Measurements from ENCODE around the gene STXBP6. TPM values are rescaled to one million over a fixed set of nuclear protein-coding genes. Genes with fewer than 3 reads are reported as not detected.

Gene STXBP6
- total RNA-seq, 1 donor from 2014 or later = 0.51 TPM

GRCh38 chr14:24954700-24955037, 95.3 kb downstream of the STXBP6 start:
- H3K4me1 Mint-ChIP-seq (ENCODE audit: unreplicated experiment) = peaks cover 22% of the 10 kb centered on the region
- no peaks in the 10 kb centered on the region for H3K36me3 Mint-ChIP-seq (ENCODE audit: low read depth, unreplicated experiment)
- no peak for DNase-seq (ENCODE audit: low spot score)
- no peaks in the 10 kb centered on the region for H3K27me3 Mint-ChIP-seq (ENCODE audit: unreplicated experiment)
- no peaks in the 10 kb centered on the region for H3K9me3 Mint-ChIP-seq (ENCODE audit: unreplicated experiment)
- H3K4me3 Mint-ChIP-seq (ENCODE audit: unreplicated experiment) = no peak overlapping the region
- TF ChIP-seq, protein P1, sequence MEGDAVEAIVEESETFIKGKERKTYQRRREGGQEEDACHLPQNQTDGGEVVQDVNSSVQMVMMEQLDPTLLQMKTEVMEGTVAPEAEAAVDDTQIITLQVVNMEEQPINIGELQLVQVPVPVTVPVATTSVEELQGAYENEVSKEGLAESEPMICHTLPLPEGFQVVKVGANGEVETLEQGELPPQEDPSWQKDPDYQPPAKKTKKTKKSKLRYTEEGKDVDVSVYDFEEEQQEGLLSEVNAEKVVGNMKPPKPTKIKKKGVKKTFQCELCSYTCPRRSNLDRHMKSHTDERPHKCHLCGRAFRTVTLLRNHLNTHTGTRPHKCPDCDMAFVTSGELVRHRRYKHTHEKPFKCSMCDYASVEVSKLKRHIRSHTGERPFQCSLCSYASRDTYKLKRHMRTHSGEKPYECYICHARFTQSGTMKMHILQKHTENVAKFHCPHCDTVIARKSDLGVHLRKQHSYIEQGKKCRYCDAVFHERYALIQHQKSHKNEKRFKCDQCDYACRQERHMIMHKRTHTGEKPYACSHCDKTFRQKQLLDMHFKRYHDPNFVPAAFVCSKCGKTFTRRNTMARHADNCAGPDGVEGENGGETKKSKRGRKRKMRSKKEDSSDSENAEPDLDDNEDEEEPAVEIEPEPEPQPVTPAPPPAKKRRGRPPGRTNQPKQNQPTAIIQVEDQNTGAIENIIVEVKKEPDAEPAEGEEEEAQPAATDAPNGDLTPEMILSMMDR (IDR thresholded peaks at IDR 0.05; ENCODE audit: unreplicated experiment) = no peak
- H3K27ac Mint-ChIP-seq (ENCODE audit: unreplicated experiment) = no peak overlapping the region

DNA sequence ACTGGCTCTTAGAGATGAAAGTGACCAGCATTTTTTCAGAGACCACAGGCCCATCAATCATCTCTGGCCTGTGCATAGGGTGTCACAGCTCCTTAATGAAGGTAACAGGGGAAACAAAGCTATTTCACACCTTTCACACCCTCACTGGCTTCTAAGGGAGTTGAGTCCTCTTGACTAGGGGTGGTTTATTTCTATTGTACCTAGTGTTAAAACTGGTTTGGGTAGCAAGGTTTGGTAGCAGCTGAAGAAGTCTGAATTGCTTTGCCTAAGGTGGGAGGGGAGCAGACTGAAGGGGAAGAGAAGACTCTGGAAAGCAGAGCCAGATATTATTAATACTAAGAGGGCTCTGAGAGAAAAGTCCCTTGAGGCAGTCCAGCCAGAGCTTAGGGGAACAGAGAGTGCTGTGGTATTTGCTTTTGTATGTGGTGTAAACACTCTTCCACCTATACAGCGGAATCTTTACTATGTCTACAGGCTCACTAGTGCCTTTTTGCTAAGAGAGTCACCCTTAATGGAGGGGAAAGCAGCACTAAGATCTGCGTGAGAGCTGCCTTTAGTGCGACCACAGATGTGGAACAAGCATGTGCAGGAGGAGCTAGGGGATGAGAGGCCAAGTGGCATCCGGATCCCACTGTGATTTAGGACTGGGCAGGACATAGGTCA, 95.8 kb downstream of the STXBP6 start:
- Mint-ChIP-seq H3K9me3 (ENCODE audit: unreplicated experiment) (no peaks in the 10 kb centered on the region), H3K27me3 (ENCODE audit: unreplicated experiment) (no peaks in the 10 kb centered on the region), H3K27ac (ENCODE audit: unreplicated experiment) (peak overlapping the region; percentile 33), H3K4me3 (ENCODE audit: unreplicated experiment) (no peak overlapping the region), H3K4me1 (ENCODE audit: unreplicated experiment) (peaks cover 20% of the 10 kb centered on the region), H3K36me3 (ENCODE audit: low read depth, unreplicated experiment) (no peaks in the 10 kb centered on the region)
- TF ChIP-seq, protein P1 (IDR thresholded peaks at IDR 0.05; ENCODE audit: unreplicated experiment) = no peak
- DNase-seq (ENCODE audit: low spot score) = no peak

GRCh38 chr14:24952851-24953666, 96.9 kb downstream of the STXBP6 start:
- H3K4me1 Mint-ChIP-seq (ENCODE audit: unreplicated experiment) = peaks cover 14% of the 10 kb centered on the region
- no peaks in the 10 kb centered on the region for H3K36me3 Mint-ChIP-seq (ENCODE audit: low read depth, unreplicated experiment)
- H3K27me3 Mint-ChIP-seq (ENCODE audit: unreplicated experiment) = no peaks in the 10 kb centered on the region
- H3K27ac Mint-ChIP-seq (ENCODE audit: unreplicated experiment) = peak overlapping the region; percentile 33
- TF ChIP-seq, protein P1 (IDR thresholded peaks at IDR 0.05; ENCODE audit: unreplicated experiment) = no peak
- peak; percentile 30 for DNase-seq (ENCODE audit: low spot score)
- H3K9me3 Mint-ChIP-seq (ENCODE audit: unreplicated experiment) = no peaks in the 10 kb centered on the region
- no peak overlapping the region for H3K4me3 Mint-ChIP-seq (ENCODE audit: unreplicated experiment)

DNA sequence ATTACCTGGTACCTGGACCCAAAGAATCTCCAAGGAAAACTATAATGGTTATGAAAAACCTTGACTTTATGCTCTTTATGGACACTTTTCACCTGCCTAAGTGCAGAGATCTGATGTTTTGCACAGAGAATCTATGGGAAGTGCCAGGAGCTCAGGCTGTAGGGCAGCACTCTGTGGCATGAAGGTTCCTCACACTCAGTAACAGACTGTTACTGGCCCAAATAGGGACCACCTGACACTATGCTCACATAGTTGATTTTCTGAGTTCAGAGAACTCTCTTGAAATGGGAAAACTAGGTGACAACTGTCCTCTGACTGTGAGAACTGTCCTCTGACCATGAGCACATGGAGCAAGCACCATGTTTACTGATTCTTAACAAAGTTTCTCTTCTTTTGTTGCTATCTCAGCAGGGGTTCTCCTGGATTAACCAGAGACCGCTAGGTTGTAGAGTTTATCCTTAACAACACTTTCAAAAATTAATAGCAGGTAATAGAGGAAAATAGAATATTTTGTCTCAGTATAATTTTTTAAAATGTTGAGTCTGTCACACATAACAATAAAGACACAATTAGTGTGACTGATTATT, 101.6 kb downstream of the STXBP6 start:
- Mint-ChIP-seq H3K36me3 (ENCODE audit: low read depth, unreplicated experiment) (no peaks in the 10 kb centered on the region), H3K9me3 (ENCODE audit: unreplicated experiment) (no peaks in the 10 kb centered on the region), H3K4me1 (ENCODE audit: unreplicated experiment) (peaks cover 11% of the 10 kb centered on the region), H3K27me3 (ENCODE audit: unreplicated experiment) (peaks cover 1% of the 10 kb centered on the region), H3K4me3 (ENCODE audit: unreplicated experiment) (no peak overlapping the region), H3K27ac (ENCODE audit: unreplicated experiment) (no peak overlapping the region)
- TF ChIP-seq, protein P1 (IDR thresholded peaks at IDR 0.05; ENCODE audit: unreplicated experiment) = no peak
- no peak for DNase-seq (ENCODE audit: low spot score)

GRCh38 chr14:24947131-24947530, 102.8 kb downstream of the STXBP6 start:
- DNase-seq (ENCODE audit: low spot score) = no peak
- Mint-ChIP-seq H3K4me1 (ENCODE audit: unreplicated experiment) (peaks cover 5% of the 10 kb centered on the region), H3K27ac (ENCODE audit: unreplicated experiment) (no peak overlapping the region), H3K36me3 (ENCODE audit: low read depth, unreplicated experiment) (no peaks in the 10 kb centered on the region), H3K9me3 (ENCODE audit: unreplicated experiment) (no peaks in the 10 kb centered on the region), H3K27me3 (ENCODE audit: unreplicated experiment) (peaks cover 1% of the 10 kb centered on the region), H3K4me3 (ENCODE audit: unreplicated experiment) (no peak overlapping the region)
- TF ChIP-seq, protein P1 (IDR thresholded peaks at IDR 0.05; ENCODE audit: unreplicated experiment) = no peak

All from endothelial cell (in vitro differentiated cells).